RWPE1 (cell line): Measurements from ENCODE around the gene VRK1.

Experiments used
- CTCF ChIA-PET: fragments of 350-600 bp; sonication (Branson Sonifier 250); formaldehyde crosslinking; extraction: SDS; loops from one replicate; lab custom pipeline; 2021; lab: Yijun Ruan, JAX
- POLR2A ChIA-PET: fragments of 400-600 bp; formaldehyde crosslinking; extraction: SDS; loops from one replicate; lab custom pipeline; 2020; ENCODE audit warnings: antibody characterized with exemption; ENCODE audit not compliant: low non-redundant PET; lab: Yijun Ruan, JAX
- DNase-seq: peaks from one replicate; pipeline ENCODE4 v3.0.0; 2012; ENCODE audit warnings: low spot score
- H3K27ac ChIP-seq: fragments of 450-650 bp; 2 replicates; pipeline ENCODE4 v1.5.1; 2017
- CTCF ChIP-seq: fragments of 450-650 bp; conservative IDR thresholded peaks from 2 replicates; pipeline ENCODE4 v1.5.1; 2017; ENCODE audit warnings: low read depth, mild to moderate bottlenecking

VRK1 gene

GRCh38 chr14:96889091-96889490, 91.9 kb downstream of the VRK1 start:
- POLR2A ChIA-PET: no interaction called here
- no peak overlapping the region for H3K27ac ChIP-seq
- no peak for DNase-seq
- no peak for TF ChIP-seq CTCF
- CTCF ChIA-PET: no interaction called here

GRCh38 chr14:96893966-96894622, 96.9 kb downstream of the VRK1 start:
- no peak overlapping the region for H3K27ac ChIP-seq
- ChIA-PET POLR2A (no interaction called here), CTCF (no interaction called here)
- no peak for TF ChIP-seq CTCF
- DNase-seq: no peak

- no peak for DNase-seq
- no peak for TF ChIP-seq CTCF
- CTCF ChIA-PET: no interaction called here
- POLR2A ChIA-PET: no interaction called here
- no peak overlapping the region for H3K27ac ChIP-seq
Observed at GRCh38 chr14:96894966-96895365, 97.8 kb downstream of the VRK1 start.

GRCh38 chr14:96895658-96896271, 98.6 kb downstream of the VRK1 start:
- CTCF ChIA-PET: no interaction called here
- TF ChIP-seq CTCF: no peak
- H3K27ac ChIP-seq: no peak overlapping the region
- POLR2A ChIA-PET: no interaction called here
- DNase-seq: no peak

- H3K27ac ChIP-seq: no peak overlapping the region
- ChIA-PET POLR2A (no interaction called here), CTCF (no interaction called here)
- no peak for DNase-seq
- no peak for TF ChIP-seq CTCF
Observed at GRCh38 chr14:96897184-96897583, 100.0 kb downstream of the VRK1 start.

- no peak for TF ChIP-seq CTCF
- POLR2A ChIA-PET: no interaction called here
- no peak overlapping the region for H3K27ac ChIP-seq
- CTCF ChIA-PET: no interaction called here
- DNase-seq: no peak
Observed at GRCh38 chr14:96901227-96901626, 104.0 kb downstream of the VRK1 start.
